ENCODE results near the gene UNC79.

Gene UNC79

DNA sequence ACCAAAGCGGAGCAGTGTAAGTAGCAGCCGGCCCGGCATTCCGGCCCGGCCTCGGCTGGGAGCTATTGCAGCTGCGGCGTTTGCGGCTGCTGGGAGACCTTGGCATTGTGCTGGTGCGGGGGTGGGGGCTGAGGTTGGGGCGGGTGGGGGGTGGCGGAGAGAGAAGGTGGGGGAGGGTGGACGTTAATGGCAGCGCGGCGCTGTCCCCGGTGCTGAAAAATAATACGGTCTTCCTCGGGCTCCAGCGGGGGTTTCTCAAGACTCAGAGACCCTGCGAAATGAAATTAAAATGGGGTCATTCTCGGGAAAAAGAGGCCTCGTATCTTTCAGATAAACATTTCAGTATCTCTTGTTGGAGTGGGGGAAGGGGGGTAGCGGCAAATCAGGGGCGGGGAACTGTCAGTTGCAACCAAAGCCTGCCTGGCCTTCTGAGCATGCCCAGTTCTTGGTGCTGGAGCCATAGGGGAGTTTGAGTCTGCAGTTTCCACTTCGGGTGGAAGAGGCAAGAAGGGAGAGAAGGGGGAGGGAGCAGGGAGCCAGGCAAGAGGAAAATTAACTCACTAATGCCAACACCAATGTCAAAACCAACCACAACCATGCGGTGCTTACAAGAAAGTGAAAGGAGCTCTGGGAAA, 414 bp downstream of the UNC79 start:
- Histone ChIP-seq H3K27me3 (ENCODE audit: low read length) (no peaks in the 10 kb centered on the region), H3K9me2 (replicated peaks; ENCODE audit: insufficient read depth, low read length) (no peaks in the 10 kb centered on the region), H3K36me3 (ENCODE audit: low read length) (no peaks in the 10 kb centered on the region), H3K4me2 (ENCODE audit: low read depth, low read length, poor library complexity, severe bottlenecking) (no peak overlapping the region), H3K27ac (ENCODE audit: low read depth, low read length) (no peak overlapping the region), H3K9me3 (ENCODE audit: insufficient read depth, low read length) (no peaks in the 10 kb centered on the region), H3K79me2 (ENCODE audit: insufficient read depth, low read length) (no peaks in the 10 kb centered on the region), H3F3A (ENCODE audit: insufficient read depth) (no peaks in the 10 kb centered on the region), H4K20me1 (ENCODE audit: low read depth, low read length) (no peaks in the 10 kb centered on the region), H2AFZ (ENCODE audit: low read depth, low read length, severe bottlenecking) (no peak overlapping the region), H3K4me3 (ENCODE audit: insufficient read depth, low read length, poor library complexity, severe bottlenecking) (no peak overlapping the region), H3K9ac (ENCODE audit: low read length) (no peak overlapping the region)
- TF ChIP-seq, protein P1, sequence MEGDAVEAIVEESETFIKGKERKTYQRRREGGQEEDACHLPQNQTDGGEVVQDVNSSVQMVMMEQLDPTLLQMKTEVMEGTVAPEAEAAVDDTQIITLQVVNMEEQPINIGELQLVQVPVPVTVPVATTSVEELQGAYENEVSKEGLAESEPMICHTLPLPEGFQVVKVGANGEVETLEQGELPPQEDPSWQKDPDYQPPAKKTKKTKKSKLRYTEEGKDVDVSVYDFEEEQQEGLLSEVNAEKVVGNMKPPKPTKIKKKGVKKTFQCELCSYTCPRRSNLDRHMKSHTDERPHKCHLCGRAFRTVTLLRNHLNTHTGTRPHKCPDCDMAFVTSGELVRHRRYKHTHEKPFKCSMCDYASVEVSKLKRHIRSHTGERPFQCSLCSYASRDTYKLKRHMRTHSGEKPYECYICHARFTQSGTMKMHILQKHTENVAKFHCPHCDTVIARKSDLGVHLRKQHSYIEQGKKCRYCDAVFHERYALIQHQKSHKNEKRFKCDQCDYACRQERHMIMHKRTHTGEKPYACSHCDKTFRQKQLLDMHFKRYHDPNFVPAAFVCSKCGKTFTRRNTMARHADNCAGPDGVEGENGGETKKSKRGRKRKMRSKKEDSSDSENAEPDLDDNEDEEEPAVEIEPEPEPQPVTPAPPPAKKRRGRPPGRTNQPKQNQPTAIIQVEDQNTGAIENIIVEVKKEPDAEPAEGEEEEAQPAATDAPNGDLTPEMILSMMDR (IDR thresholded peaks at IDR 0.05; ENCODE audit: insufficient read depth, low read length, poor library complexity, severe bottlenecking) = no peak
- TF ChIP-seq EZH2phosphoT487 (conservative IDR thresholded peaks at IDR 0.05; ENCODE audit: low read length) = no peak

DNA sequence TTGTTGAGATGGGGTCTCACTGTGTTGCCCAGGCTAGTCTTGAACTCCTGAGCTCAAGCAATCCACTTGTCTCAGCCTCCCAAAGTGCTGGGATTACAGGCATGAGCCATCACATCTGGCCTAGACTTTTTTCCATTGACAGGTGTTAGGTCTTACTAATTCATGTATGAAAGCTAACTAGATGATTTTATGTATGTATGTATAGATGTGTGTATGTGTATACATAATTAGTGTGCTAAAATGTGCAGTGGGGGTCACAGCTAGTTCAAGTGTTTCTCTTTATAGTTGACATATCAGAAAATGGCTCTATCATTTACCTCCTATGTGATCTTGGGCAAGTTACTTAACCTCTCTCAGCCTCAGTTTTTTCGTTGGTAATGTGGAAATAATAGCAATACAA, 23.5 kb downstream of the UNC79 start:
- no peak overlapping the region for H3K4me3 ChIP-seq (ENCODE audit: insufficient read depth, low read length, poor library complexity, severe bottlenecking)
- H3K9me2 ChIP-seq (replicated peaks; ENCODE audit: insufficient read depth, low read length) = no peaks in the 10 kb centered on the region
- TF ChIP-seq, protein P1 (IDR thresholded peaks at IDR 0.05; ENCODE audit: insufficient read depth, low read length, poor library complexity, severe bottlenecking) = no peak
- TF ChIP-seq EZH2phosphoT487 (conservative IDR thresholded peaks at IDR 0.05; ENCODE audit: low read length) = no peak
- no peaks in the 10 kb centered on the region for H3K9me3 ChIP-seq (ENCODE audit: insufficient read depth, low read length)
- no peaks in the 10 kb centered on the region; the same call in 1 of the 2 replicates for H3K27me3 ChIP-seq (ENCODE audit: low read length)
- H3K4me2 ChIP-seq (ENCODE audit: low read depth, low read length, poor library complexity, severe bottlenecking) = no peak overlapping the region
- no peaks in the 10 kb centered on the region for H3F3A ChIP-seq (ENCODE audit: insufficient read depth)
- H3K27ac ChIP-seq (ENCODE audit: low read depth, low read length) = no peak overlapping the region
- H3K36me3 ChIP-seq (ENCODE audit: low read length) = no peaks in the 10 kb centered on the region
- H2AFZ ChIP-seq (ENCODE audit: low read depth, low read length, severe bottlenecking) = no peak overlapping the region
- H3K79me2 ChIP-seq (ENCODE audit: insufficient read depth, low read length) = no peaks in the 10 kb centered on the region
- H3K9ac ChIP-seq (ENCODE audit: low read length) = no peak overlapping the region
- H4K20me1 ChIP-seq (ENCODE audit: low read depth, low read length) = no peaks in the 10 kb centered on the region

DNA sequence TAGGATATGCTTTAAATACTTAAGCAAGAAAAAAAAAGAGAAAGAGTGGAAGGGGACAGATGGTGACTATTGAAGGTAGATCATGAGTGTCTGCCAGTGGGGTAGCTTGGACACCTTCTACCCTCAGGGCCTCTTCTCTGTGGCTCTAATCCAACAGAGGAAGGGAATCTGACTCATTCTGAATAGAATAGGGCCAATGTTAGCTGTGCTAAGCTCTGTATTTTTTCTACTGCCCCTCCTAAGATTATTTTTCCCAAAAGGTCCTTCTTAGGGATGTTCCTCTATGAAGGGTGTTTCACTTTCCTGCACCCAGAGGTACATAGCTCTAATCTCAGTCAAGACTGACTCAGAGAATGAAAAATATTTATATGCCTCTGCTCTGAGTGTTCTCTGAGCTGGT, 25.6 kb downstream of the UNC79 start:
- Histone ChIP-seq H3K27ac (ENCODE audit: low read depth, low read length) (no peak overlapping the region), H3K4me2 (ENCODE audit: low read depth, low read length, poor library complexity, severe bottlenecking) (no peak overlapping the region), H3K9ac (ENCODE audit: low read length) (no peak overlapping the region), H3K27me3 (ENCODE audit: low read length) (no peaks in the 10 kb centered on the region), H3K36me3 (ENCODE audit: low read length) (no peaks in the 10 kb centered on the region), H3K4me3 (ENCODE audit: insufficient read depth, low read length, poor library complexity, severe bottlenecking) (no peak overlapping the region), H3F3A (ENCODE audit: insufficient read depth) (no peaks in the 10 kb centered on the region), H4K20me1 (ENCODE audit: low read depth, low read length) (no peaks in the 10 kb centered on the region), H2AFZ (ENCODE audit: low read depth, low read length, severe bottlenecking) (no peak overlapping the region), H3K79me2 (ENCODE audit: insufficient read depth, low read length) (no peaks in the 10 kb centered on the region), H3K9me2 (replicated peaks; ENCODE audit: insufficient read depth, low read length) (no peaks in the 10 kb centered on the region), H3K9me3 (ENCODE audit: insufficient read depth, low read length) (no peaks in the 10 kb centered on the region)
- TF ChIP-seq, protein P1 (IDR thresholded peaks at IDR 0.05; ENCODE audit: insufficient read depth, low read length, poor library complexity, severe bottlenecking) = no peak
- no peak for TF ChIP-seq EZH2phosphoT487 (conservative IDR thresholded peaks at IDR 0.05; ENCODE audit: low read length)
